Astrocyte (in vitro differentiated cells and primary cell): ENCODE data around the gene LRMDA.

Experiments
- EZH2 ChIP-seq: IDR thresholded peaks from 2 replicates; pipeline ENCODE4 v1.6.1; 2012; ENCODE audit warnings: mild to moderate bottlenecking, low read length, inconsistent platforms; ENCODE audit not compliant: insufficient read depth
- TF ChIP-seq, protein P1 (sequence below): IDR thresholded peaks from 2 replicates; pipeline ENCODE4 v1.5.1; 2011; ENCODE audit warnings: low read depth, mild to moderate bottlenecking, inconsistent platforms, low read length, moderate library complexity; ENCODE audit not compliant: insufficient read depth

DNA sequence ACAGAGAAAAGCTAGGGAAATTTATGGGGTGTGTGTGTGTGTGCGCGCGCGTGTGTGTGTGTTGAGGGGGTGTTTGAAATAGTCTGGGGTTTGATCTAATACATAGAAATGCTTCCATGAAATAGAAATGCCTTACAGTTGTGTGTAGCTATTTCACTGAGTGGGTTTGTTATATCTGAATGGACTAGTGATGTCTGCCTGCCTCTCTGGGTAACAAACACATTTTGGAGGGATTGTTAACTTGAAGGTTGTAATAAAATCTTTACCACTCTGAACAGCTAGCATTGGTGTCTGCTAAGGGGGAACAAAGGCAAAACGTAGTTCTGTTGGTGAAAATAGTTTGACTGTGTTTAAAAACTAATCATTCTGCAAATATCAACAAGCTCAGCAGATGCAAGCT lies 509.3 kb downstream of the LRMDA start:
- TF ChIP-seq, protein P1, sequence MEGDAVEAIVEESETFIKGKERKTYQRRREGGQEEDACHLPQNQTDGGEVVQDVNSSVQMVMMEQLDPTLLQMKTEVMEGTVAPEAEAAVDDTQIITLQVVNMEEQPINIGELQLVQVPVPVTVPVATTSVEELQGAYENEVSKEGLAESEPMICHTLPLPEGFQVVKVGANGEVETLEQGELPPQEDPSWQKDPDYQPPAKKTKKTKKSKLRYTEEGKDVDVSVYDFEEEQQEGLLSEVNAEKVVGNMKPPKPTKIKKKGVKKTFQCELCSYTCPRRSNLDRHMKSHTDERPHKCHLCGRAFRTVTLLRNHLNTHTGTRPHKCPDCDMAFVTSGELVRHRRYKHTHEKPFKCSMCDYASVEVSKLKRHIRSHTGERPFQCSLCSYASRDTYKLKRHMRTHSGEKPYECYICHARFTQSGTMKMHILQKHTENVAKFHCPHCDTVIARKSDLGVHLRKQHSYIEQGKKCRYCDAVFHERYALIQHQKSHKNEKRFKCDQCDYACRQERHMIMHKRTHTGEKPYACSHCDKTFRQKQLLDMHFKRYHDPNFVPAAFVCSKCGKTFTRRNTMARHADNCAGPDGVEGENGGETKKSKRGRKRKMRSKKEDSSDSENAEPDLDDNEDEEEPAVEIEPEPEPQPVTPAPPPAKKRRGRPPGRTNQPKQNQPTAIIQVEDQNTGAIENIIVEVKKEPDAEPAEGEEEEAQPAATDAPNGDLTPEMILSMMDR = no peak
- TF ChIP-seq EZH2 = no peak
